Measurements from ENCODE around the gene CHFR.

DNA sequence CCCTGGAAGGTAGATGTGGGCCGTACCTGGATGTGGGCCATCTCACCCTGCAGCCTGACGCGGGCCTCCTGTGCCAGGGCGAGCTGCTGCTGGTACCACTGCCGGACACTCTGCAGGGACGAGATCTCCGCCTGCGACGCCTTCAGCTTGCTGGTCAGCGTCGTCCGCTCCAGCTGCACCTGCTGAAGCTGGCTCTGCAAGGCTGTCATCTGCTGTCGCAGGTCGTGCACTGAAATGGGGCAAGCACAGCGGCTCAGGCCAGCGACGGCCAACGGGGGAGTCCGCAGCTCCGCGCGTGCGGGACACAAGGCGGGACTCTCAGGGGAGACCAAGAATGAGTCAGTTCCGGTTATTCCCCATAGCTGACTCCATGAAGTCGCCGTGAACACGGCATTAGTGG lies 85.7 kb downstream of the CHFR start:
- TF ChIP-seq, protein P1, sequence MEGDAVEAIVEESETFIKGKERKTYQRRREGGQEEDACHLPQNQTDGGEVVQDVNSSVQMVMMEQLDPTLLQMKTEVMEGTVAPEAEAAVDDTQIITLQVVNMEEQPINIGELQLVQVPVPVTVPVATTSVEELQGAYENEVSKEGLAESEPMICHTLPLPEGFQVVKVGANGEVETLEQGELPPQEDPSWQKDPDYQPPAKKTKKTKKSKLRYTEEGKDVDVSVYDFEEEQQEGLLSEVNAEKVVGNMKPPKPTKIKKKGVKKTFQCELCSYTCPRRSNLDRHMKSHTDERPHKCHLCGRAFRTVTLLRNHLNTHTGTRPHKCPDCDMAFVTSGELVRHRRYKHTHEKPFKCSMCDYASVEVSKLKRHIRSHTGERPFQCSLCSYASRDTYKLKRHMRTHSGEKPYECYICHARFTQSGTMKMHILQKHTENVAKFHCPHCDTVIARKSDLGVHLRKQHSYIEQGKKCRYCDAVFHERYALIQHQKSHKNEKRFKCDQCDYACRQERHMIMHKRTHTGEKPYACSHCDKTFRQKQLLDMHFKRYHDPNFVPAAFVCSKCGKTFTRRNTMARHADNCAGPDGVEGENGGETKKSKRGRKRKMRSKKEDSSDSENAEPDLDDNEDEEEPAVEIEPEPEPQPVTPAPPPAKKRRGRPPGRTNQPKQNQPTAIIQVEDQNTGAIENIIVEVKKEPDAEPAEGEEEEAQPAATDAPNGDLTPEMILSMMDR (IDR thresholded peaks at IDR 0.05), result no peak
- no peak for TF ChIP-seq POLR2A (IDR thresholded peaks at IDR 0.05)

All from uterus (tissue), 2 donors.